ENCODE results near the gene UNC93A. TPM values are rescaled to one million over a fixed set of nuclear protein-coding genes. Genes with fewer than 3 reads are reported as not detected.
"Not testable (repeated sequence)": the region's sequence is repeated elsewhere in the genome, so short reads cannot be mapped to it uniquely, and the experiment has no call there.

The UNC93A gene
- total and polyA plus RNA-seq, 9 of the 15 experiments (the other 6 are each of a cell fraction or from before 2014, with no cell fraction given), result not detected

DNA sequence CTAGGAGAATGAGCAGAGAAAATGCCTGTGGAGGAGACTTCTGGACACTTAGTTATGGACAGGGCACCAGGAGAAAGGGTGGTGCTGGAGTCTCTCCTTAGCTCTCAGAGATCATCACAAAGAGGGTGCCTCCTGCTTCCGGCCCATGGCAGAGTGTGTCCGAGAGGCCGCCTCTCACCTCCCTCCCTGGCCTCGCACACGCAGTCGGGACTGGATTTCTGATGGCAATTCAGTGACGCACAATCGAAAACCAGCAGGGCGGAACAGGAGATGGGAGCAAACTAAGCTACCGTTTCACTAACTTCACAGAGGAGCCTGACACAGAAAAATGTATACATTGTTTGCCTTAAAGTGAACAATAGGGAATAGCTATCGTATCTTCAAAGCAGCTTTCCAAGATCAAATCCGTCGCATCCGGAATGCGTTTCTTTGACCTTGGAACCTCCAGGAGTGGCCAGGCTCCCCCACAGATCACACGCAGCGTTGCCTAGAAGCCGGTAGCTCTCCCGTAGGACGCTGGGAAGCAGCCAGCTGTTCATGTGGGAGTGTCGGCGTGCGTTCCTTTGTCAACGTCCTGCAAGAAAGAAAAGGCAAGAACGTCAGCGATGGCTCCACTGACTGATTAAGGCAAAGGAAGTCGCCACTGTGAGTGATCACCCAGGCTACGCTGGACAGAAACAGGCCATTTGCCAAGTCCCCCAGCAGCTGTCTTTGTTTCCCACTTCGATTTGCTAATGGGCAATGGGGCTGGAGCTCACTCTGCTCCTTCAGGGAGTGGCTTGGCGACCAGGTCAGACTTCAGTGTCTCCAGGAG, 49.6 kb upstream of the UNC93A start:
- in situ Hi-C loops (cut with MboI); H3K9me1 ChIP-seq (ENCODE audit: control insufficient read depth, insufficient read depth, low read length); H3K9me3 ChIP-seq (replicated peaks; ENCODE audit: control insufficient read depth, insufficient read depth, low read depth, low read length); POLR2A ChIA-PET; CTCF ChIA-PET (ENCODE audit: low intra/inter-chr PET ratio); H3K79me2 ChIP-seq (ENCODE audit: control insufficient read depth, insufficient read depth, low read length); H3K9ac ChIP-seq (ENCODE audit: insufficient read depth in 1 of 2, low read depth in 2 of 2, low read length in 2 of 2); H3K36me3 ChIP-seq (ENCODE audit: control insufficient read depth, insufficient read depth, low read length); H4K20me1 ChIP-seq (replicated peaks; ENCODE audit: control insufficient read depth, insufficient read depth, low read length); H3K4me1 ChIP-seq (replicated peaks in 1 of 2; ENCODE audit: control insufficient read depth in 2 of 2, insufficient read depth in 2 of 2, low read length in 2 of 2); H2AFZ ChIP-seq (ENCODE audit: low read depth, low read length); H3K27ac ChIP-seq (ENCODE audit: extremely low read depth, low read depth, low read length); H3K4me3 ChIP-seq; BruUV-seq (replicated peaks); intact Hi-C loops (cut with micrococcal nuclease); TF ChIP-seq NR2C2 (CRISPR knock-in tag; IDR thresholded peaks at IDR 0.05): not testable (repeated sequence)
- 11% methylated on average over 29 of the region's 30 CpGs for WGBS (ENCODE audit: insufficient coverage, low coverage, missing lambda C conversion rate)
- ATAC-seq, result peak; percentile 51
- DNase-seq (ENCODE audit: extremely low read depth in 1 of 4, low spot score in 3 of 4), result peak in 1 of 4 experiments; percentile 20
- peak; percentile 31; the same call in 1 of the 2 replicates for TF ChIP-seq NR2C2 (tag; IDR thresholded peaks at IDR 0.05)
- TF ChIP-seq, protein P1, sequence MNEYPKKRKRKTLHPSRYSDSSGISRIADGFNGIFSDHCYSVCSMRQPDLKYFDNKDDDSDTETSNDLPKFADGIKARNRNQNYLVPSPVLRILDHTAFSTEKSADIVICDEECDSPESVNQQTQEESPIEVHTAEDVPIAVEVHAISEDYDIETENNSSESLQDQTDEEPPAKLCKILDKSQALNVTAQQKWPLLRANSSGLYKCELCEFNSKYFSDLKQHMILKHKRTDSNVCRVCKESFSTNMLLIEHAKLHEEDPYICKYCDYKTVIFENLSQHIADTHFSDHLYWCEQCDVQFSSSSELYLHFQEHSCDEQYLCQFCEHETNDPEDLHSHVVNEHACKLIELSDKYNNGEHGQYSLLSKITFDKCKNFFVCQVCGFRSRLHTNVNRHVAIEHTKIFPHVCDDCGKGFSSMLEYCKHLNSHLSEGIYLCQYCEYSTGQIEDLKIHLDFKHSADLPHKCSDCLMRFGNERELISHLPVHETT (CRISPR knock-in tag; conservative IDR thresholded peaks at IDR 0.05 in 1 of 2, IDR thresholded peaks at IDR 0.05 in 1 of 2), result 0 out of 4 replicates have a peak, but pooled peaks of 1 of the 2 experiments have one; percentile 8
- Histone ChIP-seq H3K27me3 (ENCODE audit: control insufficient read depth in 2 of 2, insufficient read depth in 2 of 2, low read length in 2 of 2) (peaks cover 18 to 54% of the 10 kb centered on the region in 2 experiments; a peak in 4 of 5 replicates), H3K4me2 (ENCODE audit: insufficient read depth, low read length) (peak overlapping the region; percentile 27; the same call in 1 of the 2 replicates)
- peak; percentile 70 for FAIRE-seq

DNA sequence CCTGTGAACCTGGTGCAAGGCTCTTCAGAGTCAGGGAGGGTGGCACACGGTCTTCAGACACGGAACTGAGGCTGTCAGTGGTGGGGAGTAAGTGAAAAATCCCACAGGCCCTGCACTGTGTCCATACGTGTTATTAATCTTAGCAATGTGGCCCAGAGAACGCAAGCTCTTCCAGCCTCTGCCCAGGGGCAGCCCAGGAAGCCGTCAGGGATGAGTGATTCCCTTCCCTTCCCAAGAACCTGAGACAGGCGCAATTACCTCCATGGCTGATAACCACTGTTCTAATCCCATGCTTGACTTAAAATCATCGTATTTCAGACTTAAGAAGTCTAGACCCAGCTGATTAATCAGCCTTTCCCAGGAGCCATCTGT, 49.0 kb upstream of the UNC93A start:
- H3K4me3 ChIP-seq; H3K9me3 ChIP-seq (replicated peaks; ENCODE audit: control insufficient read depth, insufficient read depth, low read depth, low read length); H3K9me1 ChIP-seq (ENCODE audit: control insufficient read depth, insufficient read depth, low read length); DNase-seq (ENCODE audit: extremely low read depth in 1 of 4, low spot score in 3 of 4); H3K79me2 ChIP-seq (ENCODE audit: control insufficient read depth, insufficient read depth, low read length); H3K9ac ChIP-seq (ENCODE audit: insufficient read depth in 1 of 2, low read depth in 2 of 2, low read length in 2 of 2); CTCF ChIA-PET (ENCODE audit: low intra/inter-chr PET ratio); POLR2A ChIA-PET; H3K27ac ChIP-seq (ENCODE audit: extremely low read depth, low read depth, low read length); H4K20me1 ChIP-seq (replicated peaks; ENCODE audit: control insufficient read depth, insufficient read depth, low read length); BruUV-seq (replicated peaks); H3K36me3 ChIP-seq (ENCODE audit: control insufficient read depth, insufficient read depth, low read length); H3K4me1 ChIP-seq (replicated peaks in 1 of 2; ENCODE audit: control insufficient read depth in 2 of 2, insufficient read depth in 2 of 2, low read length in 2 of 2); H2AFZ ChIP-seq (ENCODE audit: low read depth, low read length); in situ Hi-C loops (cut with MboI); FAIRE-seq; intact Hi-C loops (cut with micrococcal nuclease): not testable (repeated sequence)
- ATAC-seq, result peak; percentile 49
- 0% methylated on average over 2 of the region's 7 CpGs for WGBS (ENCODE audit: insufficient coverage, low coverage, missing lambda C conversion rate)
- Histone ChIP-seq H3K4me2 (ENCODE audit: insufficient read depth, low read length) (peak overlapping the region; percentile 27; the same call in 1 of the 2 replicates), H3K27me3 (ENCODE audit: control insufficient read depth in 2 of 2, insufficient read depth in 2 of 2, low read length in 2 of 2) (peaks cover 18 to 59% of the 10 kb centered on the region in 2 experiments; a peak in 4 of 5 replicates)
